ENCODE results near the gene ESYT3. TPM values are rescaled to one million over a fixed set of nuclear protein-coding genes. Genes with fewer than 3 reads are reported as not detected.

ESYT3 gene
- total RNA-seq, 1 donor from 2014 or later, result 1.0 TPM

DNA sequence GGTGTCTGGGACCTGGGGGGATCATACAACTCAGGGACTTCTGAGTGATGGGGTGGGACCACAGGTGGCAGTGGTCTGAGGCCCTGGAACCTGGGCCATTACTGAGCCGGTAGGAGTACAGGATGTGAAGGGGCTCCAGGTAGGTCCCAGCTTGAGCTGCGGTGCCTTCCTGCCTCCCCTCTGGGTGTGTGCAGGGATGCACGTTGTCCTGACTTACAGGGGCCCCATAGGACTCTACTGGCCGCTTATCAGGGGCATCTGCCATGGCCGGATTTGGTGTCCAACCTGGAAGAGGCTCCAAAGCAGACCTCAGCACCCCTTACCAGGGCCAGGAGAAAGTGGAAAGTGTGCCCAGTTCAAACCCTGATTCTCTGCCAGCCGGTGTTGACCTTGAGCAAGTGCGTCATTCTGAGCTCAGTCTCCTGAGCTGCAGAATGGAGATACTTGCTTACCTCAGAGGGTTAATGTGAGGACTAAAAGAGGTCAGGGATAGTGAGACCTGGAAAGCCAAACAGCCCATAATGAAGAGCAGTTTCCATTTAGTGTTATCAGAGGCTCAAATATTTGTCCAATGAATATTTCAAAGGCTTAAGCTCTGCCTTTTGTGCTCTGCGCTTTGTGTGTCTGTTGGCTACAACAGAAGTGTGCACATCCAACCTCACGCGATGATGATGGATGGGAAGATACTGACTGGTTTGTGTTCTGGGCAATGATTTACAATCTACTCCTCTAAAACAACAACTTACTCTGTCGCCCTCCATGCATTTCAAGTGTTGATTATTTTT lies 35.4 kb upstream of the ESYT3 start:
- TF ChIP-seq, protein P1, sequence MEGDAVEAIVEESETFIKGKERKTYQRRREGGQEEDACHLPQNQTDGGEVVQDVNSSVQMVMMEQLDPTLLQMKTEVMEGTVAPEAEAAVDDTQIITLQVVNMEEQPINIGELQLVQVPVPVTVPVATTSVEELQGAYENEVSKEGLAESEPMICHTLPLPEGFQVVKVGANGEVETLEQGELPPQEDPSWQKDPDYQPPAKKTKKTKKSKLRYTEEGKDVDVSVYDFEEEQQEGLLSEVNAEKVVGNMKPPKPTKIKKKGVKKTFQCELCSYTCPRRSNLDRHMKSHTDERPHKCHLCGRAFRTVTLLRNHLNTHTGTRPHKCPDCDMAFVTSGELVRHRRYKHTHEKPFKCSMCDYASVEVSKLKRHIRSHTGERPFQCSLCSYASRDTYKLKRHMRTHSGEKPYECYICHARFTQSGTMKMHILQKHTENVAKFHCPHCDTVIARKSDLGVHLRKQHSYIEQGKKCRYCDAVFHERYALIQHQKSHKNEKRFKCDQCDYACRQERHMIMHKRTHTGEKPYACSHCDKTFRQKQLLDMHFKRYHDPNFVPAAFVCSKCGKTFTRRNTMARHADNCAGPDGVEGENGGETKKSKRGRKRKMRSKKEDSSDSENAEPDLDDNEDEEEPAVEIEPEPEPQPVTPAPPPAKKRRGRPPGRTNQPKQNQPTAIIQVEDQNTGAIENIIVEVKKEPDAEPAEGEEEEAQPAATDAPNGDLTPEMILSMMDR (IDR thresholded peaks at IDR 0.05; ENCODE audit: borderline replicate concordance), result no peak
- intact Hi-C loops (cut with micrococcal nuclease), result no loop called here
- H3K4me1 ChIP-seq, result peaks cover 83% of the 10 kb centered on the region
- H3K27ac ChIP-seq (replicated peaks), result peak overlapping the region; percentile 76
- DNase-seq, result no peak
- H3K9me3 ChIP-seq (replicated peaks), result no peaks in the 10 kb centered on the region
- peaks cover 72% of the 10 kb centered on the region for H3K36me3 ChIP-seq
- H3K4me3 ChIP-seq, result no peak overlapping the region
- no peaks in the 10 kb centered on the region for H3K27me3 ChIP-seq (ENCODE audit: low read depth)

DNA sequence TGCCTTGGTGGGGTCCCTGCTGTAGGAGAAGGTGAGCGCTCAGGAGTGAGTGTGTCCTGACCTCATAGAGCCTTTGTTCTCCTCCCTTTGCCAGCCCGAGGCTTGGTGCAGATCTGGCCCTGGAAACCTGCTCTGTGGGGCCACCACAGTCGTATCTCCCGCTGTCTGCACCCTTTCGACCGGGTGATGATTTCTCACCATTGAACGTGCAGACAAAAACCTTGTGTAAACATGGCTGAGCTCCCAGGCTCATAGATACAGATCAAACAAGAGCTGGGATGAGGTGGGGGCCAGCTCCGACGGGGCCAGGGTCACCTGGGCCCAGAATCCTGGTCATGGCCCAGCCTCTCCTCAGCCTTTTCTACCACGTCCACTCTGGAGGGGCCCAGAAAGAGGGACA lies 34.6 kb upstream of the ESYT3 start:
- H3K4me3 ChIP-seq, result no peak overlapping the region
- DNase-seq, result no peak
- H3K27me3 ChIP-seq (ENCODE audit: low read depth), result no peaks in the 10 kb centered on the region
- H3K4me1 ChIP-seq, result peaks cover 75% of the 10 kb centered on the region
- TF ChIP-seq, protein P1 (IDR thresholded peaks at IDR 0.05; ENCODE audit: borderline replicate concordance), result no peak
- intact Hi-C loops (cut with micrococcal nuclease), result no loop called here
- no peaks in the 10 kb centered on the region for H3K9me3 ChIP-seq (replicated peaks)
- H3K36me3 ChIP-seq, result peaks cover 79% of the 10 kb centered on the region
- H3K27ac ChIP-seq (replicated peaks), result peak overlapping the region; percentile 76

DNA sequence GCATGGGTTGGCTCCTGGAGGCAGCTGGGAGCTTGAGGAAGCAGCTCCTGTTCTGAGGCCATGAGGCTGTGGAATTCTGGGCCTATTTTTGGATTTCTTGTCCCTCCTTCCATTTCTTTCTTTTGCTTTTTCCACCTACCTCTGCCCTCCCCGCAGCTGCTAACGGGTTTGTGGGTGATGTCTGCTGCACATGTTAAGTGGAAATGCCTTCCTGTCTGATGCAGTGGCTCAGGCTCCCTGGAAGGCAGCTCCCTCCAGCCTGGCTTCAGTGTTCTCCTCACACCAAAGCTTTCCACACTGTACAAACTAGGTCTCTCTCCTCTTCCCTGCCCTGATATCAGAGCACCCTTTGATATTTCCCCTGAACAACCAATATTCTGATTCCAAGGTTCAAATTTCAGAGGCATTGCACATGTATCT lies 33.8 kb upstream of the ESYT3 start:
- Histone ChIP-seq H3K4me3 (no peak overlapping the region), H3K36me3 (peaks cover 87% of the 10 kb centered on the region), H3K9me3 (replicated peaks) (no peaks in the 10 kb centered on the region), H3K4me1 (peaks cover 66% of the 10 kb centered on the region), H3K27ac (replicated peaks) (peak overlapping the region; percentile 76), H3K27me3 (ENCODE audit: low read depth) (no peaks in the 10 kb centered on the region)
- intact Hi-C loops (cut with micrococcal nuclease), result no loop called here
- no peak for DNase-seq
- TF ChIP-seq, protein P1 (IDR thresholded peaks at IDR 0.05; ENCODE audit: borderline replicate concordance), result no peak

DNA sequence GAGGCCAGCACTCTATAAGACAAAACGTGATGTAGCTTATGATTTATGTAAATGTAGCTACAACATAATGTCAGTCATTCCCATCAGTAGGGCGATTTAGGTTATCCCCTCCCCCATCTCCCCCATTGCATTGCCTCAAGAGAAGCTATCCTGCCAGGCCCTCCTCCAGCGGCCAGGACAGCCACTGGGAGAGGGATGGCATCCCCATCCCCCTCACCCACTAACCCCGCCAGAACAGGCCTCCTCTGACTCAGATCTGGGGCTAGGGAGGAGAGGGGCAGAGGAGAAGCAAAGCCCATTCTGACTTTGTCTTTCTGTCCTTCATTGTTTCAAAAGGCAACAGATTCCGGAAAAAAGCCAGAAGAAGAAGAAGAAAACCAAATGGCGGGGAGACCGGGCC lies 32.6 kb upstream of the ESYT3 start:
- TF ChIP-seq, protein P1 (IDR thresholded peaks at IDR 0.05; ENCODE audit: borderline replicate concordance), result no peak
- no peak for DNase-seq
- Histone ChIP-seq H3K4me1 (peaks cover 54% of the 10 kb centered on the region), H3K9me3 (replicated peaks) (no peaks in the 10 kb centered on the region), H3K27ac (replicated peaks) (peak overlapping the region; percentile 76), H3K36me3 (peaks cover 90% of the 10 kb centered on the region), H3K4me3 (no peak overlapping the region), H3K27me3 (ENCODE audit: low read depth) (no peaks in the 10 kb centered on the region)
- intact Hi-C loops (cut with micrococcal nuclease), result no loop called here

DNA sequence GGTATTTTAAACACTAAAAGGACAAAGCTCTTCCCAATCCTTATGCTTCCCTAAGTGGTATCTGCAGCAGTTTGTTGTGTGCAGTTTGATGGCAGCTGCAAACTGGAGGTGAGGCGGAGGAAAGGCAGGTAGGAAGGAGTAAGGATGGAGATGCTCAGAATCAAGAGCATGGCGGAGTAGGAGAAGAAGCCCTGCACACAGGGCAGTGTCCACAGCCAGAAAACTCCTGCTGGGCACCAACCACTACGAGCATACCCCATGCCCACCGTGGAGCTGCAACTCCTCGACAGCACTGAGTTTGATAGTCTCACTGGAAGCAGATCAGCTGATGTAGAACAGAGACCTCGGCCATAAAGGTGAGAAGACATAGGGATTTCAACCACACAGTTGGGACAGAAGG lies 30.3 kb upstream of the ESYT3 start:
- DNase-seq, result no peak
- TF ChIP-seq, protein P1 (IDR thresholded peaks at IDR 0.05; ENCODE audit: borderline replicate concordance), result no peak
- Histone ChIP-seq H3K4me3 (no peak overlapping the region), H3K36me3 (peaks cover 67% of the 10 kb centered on the region), H3K9me3 (replicated peaks) (no peaks in the 10 kb centered on the region), H3K27ac (replicated peaks) (no peak overlapping the region), H3K27me3 (ENCODE audit: low read depth) (no peaks in the 10 kb centered on the region), H3K4me1 (peaks cover 31% of the 10 kb centered on the region)
- intact Hi-C loops (cut with micrococcal nuclease), result no loop called here

Data from left ventricle myocardium inferior (tissue), 1 donor.